Measurements from ENCODE around the gene WDFY2. TPM values are rescaled to one million over a fixed set of nuclear protein-coding genes. Genes with fewer than 3 reads are reported as not detected.

The WDFY2 gene
- total RNA-seq, 1 experiment from 2014 or later = 6.0 TPM

DNA sequence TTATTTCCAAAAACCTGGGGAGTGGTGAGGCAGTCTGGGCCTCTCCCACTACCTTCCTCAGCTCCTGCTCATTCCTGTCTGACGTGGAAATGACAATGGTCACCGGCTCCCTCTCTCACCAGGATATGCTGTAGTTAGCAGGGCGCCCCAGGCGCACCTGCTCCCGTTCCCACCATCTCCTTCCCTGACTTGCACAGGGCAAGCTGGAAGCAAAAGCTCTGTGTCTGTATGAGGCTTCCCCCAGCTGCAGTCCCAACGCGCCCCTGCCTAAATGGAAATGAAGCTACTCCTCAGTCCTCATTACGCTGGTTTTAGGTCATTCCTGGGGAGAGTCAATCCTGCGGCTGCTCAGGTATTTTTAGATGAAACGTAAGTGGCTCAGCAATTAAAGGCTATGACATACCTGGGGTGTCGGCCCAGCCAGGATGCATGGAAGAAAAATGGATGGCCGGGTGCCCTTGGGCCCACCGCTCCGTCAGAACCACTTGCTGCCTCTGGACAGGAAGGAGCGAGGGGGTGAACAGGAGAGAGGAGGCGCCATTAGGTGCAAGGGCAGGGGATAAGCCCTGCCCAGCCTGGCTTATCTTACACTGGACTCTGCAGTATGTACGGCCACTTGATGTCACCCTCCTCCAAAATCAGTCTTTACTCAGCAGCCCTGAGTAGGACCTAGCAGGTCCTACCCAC is 187.3 kb downstream of the WDFY2 start:
- H3K4me3 ChIP-seq = no peak overlapping the region
- no peak for DNase-seq (ENCODE audit: low read depth in 1 of 2, low spot score in 2 of 2)
- H3K27me3 ChIP-seq (replicated peaks) = no peaks in the 10 kb centered on the region
- H3K36me3 ChIP-seq = peaks cover 20% of the 10 kb centered on the region
- no peak overlapping the region for H3K27ac ChIP-seq
- H3K9me3 ChIP-seq (replicated peaks) = no peaks in the 10 kb centered on the region
- no peaks in the 10 kb centered on the region for H3K4me1 ChIP-seq (replicated peaks)

DNA sequence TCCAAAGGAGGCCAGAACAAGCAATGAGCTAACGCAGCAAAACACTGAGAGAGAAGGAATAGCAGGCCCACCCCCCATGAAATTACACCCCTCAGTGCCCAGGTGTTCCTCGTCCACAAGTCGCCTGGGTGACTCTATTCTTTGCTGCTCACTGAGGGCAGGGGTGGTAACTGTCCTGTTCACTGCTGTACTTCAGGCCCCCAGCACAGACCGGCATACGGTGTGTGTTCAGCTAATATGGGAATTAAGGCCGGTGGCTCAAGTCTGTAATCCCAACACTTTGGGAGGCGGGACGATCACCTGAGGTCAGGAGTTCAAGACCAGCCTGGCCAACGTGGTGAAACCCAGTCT is 187.8 kb downstream of the WDFY2 start:
- no peak for DNase-seq (ENCODE audit: low read depth in 1 of 2, low spot score in 2 of 2)
- Histone ChIP-seq H3K4me1 (replicated peaks) (no peaks in the 10 kb centered on the region), H3K9me3 (replicated peaks) (no peaks in the 10 kb centered on the region), H3K36me3 (peaks cover 15% of the 10 kb centered on the region), H3K4me3 (no peak overlapping the region), H3K27ac (no peak overlapping the region), H3K27me3 (replicated peaks) (no peaks in the 10 kb centered on the region)

DNA sequence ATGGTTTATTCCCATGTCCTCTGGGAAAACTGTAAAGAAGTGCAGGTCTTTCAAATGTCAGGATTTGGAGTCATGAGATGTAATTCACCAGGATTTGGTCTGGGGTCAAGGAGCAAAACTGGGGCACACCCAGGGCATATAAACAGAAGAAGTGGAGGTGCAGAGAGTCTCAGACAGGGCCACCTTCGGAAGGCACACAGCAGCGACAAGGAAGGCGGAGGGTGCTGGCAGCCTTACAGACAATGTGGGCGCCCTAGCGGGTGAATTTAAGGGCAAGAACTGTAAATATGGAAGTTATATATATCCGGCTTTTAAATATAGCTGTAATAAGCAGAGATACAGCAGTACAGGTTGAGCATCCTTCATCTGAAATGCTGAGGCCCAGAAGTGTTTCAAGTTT is 188.5 kb downstream of the WDFY2 start:
- Histone ChIP-seq H3K27ac (no peak overlapping the region), H3K36me3 (peaks cover 11% of the 10 kb centered on the region), H3K9me3 (replicated peaks) (no peaks in the 10 kb centered on the region), H3K4me3 (no peak overlapping the region), H3K27me3 (replicated peaks) (no peaks in the 10 kb centered on the region), H3K4me1 (replicated peaks) (no peaks in the 10 kb centered on the region)
- no peak for DNase-seq (ENCODE audit: low read depth in 1 of 2, low spot score in 2 of 2)

DNA sequence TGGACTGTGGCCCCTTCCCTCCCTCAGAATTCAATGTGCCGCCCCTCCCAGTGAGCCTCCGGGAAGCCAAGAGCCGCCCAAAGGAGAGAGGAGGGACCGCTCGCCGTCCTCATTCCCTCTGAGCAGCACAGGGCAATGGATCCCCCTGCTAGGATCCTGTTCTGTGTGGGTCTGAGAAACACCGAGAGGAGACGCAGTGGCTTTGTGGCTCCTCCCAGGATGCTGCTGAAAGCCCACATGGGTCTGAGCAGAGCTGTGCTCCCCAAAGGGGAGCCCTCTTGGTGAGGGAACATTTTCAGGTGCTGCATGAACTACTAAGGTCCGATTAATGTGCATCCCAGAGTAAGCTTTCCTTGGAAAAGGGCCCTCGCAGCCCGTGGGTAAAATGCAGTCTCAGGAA is 189.3 kb downstream of the WDFY2 start:
- H3K36me3 ChIP-seq = peaks cover 5% of the 10 kb centered on the region
- H3K4me3 ChIP-seq = no peak overlapping the region
- H3K9me3 ChIP-seq (replicated peaks) = no peaks in the 10 kb centered on the region
- no peak overlapping the region for H3K27ac ChIP-seq
- DNase-seq (ENCODE audit: low read depth in 1 of 2, low spot score in 2 of 2) = no peak
- H3K27me3 ChIP-seq (replicated peaks) = no peaks in the 10 kb centered on the region
- no peaks in the 10 kb centered on the region for H3K4me1 ChIP-seq (replicated peaks)

DNA sequence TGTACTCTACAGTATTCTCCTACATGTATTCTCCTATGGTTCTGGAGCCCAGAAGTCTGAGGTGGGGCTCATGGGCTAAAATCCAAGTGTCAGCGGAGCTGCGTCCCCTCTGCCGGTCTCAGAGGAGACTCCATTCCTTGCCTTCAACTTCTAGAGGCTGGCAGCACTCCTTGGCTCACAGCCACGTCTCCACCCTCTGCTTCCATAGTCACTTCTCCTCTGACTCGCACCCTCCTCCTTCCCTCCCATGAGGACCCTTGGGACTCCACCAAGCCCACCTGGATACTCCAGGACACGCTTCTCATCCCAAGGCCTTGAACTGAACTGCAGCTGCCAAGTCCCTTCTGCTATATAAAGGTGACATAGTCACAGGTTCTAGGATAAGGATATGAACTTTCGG is 191.9 kb downstream of the WDFY2 start:
- no peak overlapping the region for H3K4me3 ChIP-seq
- H3K4me1 ChIP-seq (replicated peaks) = no peaks in the 10 kb centered on the region
- no peak overlapping the region for H3K27ac ChIP-seq
- no peaks in the 10 kb centered on the region for H3K27me3 ChIP-seq (replicated peaks)
- H3K9me3 ChIP-seq (replicated peaks) = no peaks in the 10 kb centered on the region
- H3K36me3 ChIP-seq = no peaks in the 10 kb centered on the region
- DNase-seq (ENCODE audit: low read depth in 1 of 2, low spot score in 2 of 2) = no peak

DNA sequence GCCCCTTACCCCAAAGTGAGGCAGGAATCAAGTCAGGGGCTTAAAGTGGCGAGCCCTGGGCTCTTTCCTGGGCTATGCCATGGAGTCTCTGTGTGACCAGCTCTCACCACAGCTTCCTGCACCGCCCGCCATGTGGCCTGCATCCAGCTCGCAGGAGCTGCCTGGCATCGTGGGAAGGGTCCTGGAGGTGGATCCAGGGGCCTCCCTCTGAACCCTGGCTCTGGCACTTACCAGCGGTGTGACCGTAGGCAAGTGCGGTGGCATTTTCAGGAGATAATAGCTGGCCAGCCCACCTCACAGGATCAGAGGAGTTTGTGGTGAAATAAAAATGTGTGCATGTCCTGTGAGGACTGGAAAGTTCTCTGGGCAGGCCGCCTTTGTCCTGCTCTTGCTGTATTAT is 193.7 kb downstream of the WDFY2 start:
- Histone ChIP-seq H3K27ac (no peak overlapping the region), H3K27me3 (replicated peaks) (no peaks in the 10 kb centered on the region)
- DNase-seq (ENCODE audit: low read depth in 1 of 2, low spot score in 2 of 2) = no peak

DNA sequence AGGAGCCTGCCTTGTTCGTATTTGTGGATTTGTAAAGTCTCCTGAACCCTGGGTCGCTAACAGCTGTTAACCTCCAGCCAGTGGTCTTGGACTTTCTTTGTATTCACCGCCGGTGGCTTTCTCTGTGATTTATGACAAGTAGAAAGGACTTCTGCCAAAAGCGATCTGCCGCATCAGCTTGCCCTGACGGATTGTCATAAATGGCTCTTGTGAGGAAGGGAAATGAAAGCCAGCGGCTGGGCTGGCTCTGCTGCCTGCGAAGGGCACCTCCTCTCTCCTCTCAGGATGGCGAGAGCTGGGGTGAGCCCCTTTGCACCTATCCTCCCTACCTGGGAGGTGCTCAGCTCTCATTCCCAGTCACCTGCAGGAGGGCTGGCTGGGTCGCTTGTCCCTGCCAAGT is 194.1 kb downstream of the WDFY2 start:
- H3K4me1 ChIP-seq (replicated peaks) = no peaks in the 10 kb centered on the region
- H3K4me3 ChIP-seq = no peak overlapping the region
- no peaks in the 10 kb centered on the region for H3K27me3 ChIP-seq (replicated peaks)
- H3K36me3 ChIP-seq = no peaks in the 10 kb centered on the region
- no peaks in the 10 kb centered on the region for H3K9me3 ChIP-seq (replicated peaks)
- DNase-seq (ENCODE audit: low read depth in 1 of 2, low spot score in 2 of 2) = no peak
- no peak overlapping the region for H3K27ac ChIP-seq

More for the DNA sequence above, 193.7 kb downstream of the WDFY2 start:
- H3K36me3 ChIP-seq = no peaks in the 10 kb centered on the region
- H3K9me3 ChIP-seq (replicated peaks) = no peaks in the 10 kb centered on the region
- H3K4me3 ChIP-seq = no peak overlapping the region
- H3K4me1 ChIP-seq (replicated peaks) = no peaks in the 10 kb centered on the region

DNA sequence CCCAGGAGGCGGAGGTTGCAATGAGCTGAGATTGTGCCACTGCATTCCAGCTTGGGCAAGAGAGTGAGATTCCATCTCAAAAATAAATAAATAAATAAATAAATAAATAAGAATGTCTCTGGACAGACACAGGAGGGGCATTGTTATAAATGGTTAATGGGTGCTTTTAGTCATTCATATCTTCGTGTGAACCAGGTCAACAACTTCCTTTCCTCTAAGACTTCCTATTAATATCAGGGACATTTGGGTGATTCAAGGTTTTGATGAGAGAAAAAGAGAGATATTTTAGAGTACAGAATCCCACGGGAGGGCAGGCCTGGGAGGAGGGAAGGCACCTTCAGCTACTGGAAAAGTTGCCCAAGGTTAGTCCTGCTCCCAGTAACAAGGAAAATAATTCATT is 195.8 kb downstream of the WDFY2 start:
- Histone ChIP-seq H3K36me3 (no peaks in the 10 kb centered on the region), H3K4me1 (replicated peaks) (no peaks in the 10 kb centered on the region), H3K27me3 (replicated peaks) (no peaks in the 10 kb centered on the region), H3K4me3 (no peak overlapping the region), H3K27ac (no peak overlapping the region), H3K9me3 (replicated peaks) (no peaks in the 10 kb centered on the region)
- DNase-seq (ENCODE audit: low read depth in 1 of 2, low spot score in 2 of 2) = no peak

DNA sequence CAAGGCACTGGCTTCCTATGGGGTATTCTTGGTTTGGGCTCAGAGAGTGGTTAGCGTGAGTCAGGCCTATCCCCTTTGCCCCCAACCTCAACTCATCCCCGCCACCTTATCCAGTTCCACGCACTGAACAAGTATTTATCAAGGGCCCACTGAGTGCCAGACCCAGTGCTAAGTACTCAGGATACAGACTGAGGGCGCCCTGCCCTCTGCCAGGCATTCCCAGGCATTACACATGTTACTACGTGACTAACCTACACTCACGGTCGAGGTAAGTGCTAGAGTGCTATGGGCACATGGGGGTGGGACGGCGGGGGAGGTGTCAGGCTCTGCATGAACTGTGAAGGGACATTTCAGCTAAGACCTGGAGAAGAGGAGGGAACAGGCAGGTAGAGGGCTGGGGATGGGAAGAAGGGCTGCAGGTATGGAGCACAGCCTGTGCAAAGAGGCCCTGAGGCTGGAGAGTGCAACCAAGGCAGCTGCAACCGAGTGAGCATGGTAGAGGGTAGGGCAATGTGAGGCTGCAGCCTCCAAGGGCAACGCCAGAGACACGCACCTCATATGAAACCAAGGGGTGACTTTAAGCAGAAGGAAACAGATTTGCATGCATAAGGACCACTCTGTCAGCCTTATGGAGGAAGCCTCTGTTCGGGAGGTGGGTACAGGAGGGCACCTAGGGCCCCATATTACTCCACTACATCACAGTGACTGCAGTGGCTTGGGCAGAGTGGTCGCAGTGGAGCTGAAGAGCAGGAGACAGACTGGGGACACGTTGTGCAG is 197.2 kb downstream of the WDFY2 start:
- H3K27ac ChIP-seq = no peak overlapping the region
- no peak for DNase-seq (ENCODE audit: low read depth in 1 of 2, low spot score in 2 of 2)
- H3K36me3 ChIP-seq = no peaks in the 10 kb centered on the region
- H3K4me1 ChIP-seq (replicated peaks) = no peaks in the 10 kb centered on the region
- no peaks in the 10 kb centered on the region for H3K9me3 ChIP-seq (replicated peaks)
- no peaks in the 10 kb centered on the region for H3K27me3 ChIP-seq (replicated peaks)
- H3K4me3 ChIP-seq = no peak overlapping the region

DNA sequence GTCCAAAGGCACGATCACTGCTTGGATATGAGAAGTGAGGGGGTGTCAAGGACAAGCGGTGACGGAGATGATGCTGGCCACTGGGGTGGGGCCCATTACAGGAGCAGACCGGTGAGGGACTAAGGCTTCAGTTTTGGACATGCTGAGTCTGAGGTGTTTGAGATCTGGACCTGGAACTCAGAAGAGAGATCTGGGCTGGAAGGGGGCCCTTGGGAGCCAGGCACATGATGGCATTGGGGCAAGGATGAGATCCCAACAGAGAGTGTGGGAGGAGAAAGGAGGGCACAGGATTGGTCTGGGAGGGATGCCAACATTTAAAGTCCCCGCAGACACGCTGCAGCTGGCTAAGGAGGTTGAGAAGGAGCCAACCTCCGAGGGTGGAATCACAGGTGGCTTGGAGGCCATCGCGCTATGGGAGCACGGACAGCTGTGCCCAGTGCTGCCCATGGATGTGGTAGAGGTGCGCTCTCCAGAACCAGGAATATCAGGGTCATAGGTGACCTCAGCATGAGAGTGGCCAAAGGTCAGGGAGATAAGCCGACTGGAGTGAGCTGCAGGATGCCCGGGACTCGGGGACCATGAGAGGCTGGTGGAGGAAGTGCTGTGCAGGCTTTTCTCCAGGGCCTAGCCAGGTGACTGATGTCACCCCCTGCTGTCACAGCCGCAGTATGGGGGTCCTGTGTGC is 197.9 kb downstream of the WDFY2 start:
- Histone ChIP-seq H3K9me3 (replicated peaks) (no peaks in the 10 kb centered on the region), H3K4me3 (no peak overlapping the region), H3K4me1 (replicated peaks) (no peaks in the 10 kb centered on the region), H3K27ac (no peak overlapping the region), H3K36me3 (no peaks in the 10 kb centered on the region), H3K27me3 (replicated peaks) (no peaks in the 10 kb centered on the region)
- no peak for DNase-seq (ENCODE audit: low read depth in 1 of 2, low spot score in 2 of 2)

DNA sequence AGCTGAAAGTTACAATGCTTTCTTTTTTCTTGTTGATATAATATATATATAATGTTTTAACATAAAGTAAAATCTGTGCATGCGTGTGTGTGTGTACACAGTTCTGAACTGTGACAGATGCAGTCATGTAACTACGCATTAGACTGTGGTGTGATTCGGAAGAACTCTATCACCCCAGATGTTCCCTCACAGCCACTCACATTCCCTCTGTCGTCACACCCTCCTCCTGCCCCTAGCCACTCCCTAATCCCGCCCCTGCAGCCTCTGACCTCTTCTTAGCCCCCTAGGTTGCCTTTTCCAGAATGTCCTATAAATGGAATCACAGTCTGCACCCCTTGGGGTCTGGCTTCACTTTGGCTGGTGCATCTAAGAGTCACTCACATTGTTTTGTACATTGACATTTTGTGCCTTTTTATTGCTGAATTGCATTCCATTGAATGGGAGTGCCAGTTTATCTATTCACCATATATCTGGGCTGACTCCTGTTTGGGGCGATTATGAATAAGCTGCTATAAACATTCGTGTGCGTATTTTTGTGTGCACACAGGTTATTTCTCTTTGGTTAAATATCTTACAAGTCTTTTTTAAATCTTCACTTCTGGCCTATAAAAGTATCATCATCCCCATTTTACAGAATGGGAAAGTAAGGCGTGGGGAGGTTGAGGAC is 199.3 kb downstream of the WDFY2 start:
- Histone ChIP-seq H3K4me1 (replicated peaks) (no peaks in the 10 kb centered on the region), H3K27ac (no peak overlapping the region), H3K36me3 (no peaks in the 10 kb centered on the region), H3K9me3 (replicated peaks) (no peaks in the 10 kb centered on the region), H3K27me3 (replicated peaks) (no peaks in the 10 kb centered on the region), H3K4me3 (no peak overlapping the region)
- DNase-seq (ENCODE audit: low read depth in 1 of 2, low spot score in 2 of 2) = no peak

DNA sequence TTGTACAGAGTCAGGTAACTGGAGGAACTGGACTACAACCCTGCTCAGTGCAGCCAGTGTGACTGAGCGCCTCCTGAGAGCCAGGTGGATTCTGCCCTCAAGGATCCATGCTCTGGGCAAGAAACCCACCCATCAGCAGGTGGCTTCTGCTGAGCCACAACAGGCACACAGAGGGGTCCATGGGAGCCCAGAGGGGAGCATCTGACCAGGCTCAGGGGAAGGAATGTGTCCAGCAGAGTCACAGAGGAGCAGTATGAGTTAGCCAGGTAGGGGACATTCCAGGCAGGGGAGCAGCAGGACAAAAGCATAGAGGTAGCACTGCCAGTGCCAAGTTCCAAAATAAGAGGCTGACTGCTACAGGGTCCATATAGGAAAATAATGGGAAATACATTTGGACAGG is 199.8 kb downstream of the WDFY2 start:
- Histone ChIP-seq H3K27me3 (replicated peaks) (no peaks in the 10 kb centered on the region), H3K27ac (no peak overlapping the region), H3K4me3 (no peak overlapping the region), H3K36me3 (no peaks in the 10 kb centered on the region), H3K4me1 (replicated peaks) (no peaks in the 10 kb centered on the region), H3K9me3 (replicated peaks) (no peaks in the 10 kb centered on the region)
- DNase-seq (ENCODE audit: low read depth in 1 of 2, low spot score in 2 of 2) = no peak

DNA sequence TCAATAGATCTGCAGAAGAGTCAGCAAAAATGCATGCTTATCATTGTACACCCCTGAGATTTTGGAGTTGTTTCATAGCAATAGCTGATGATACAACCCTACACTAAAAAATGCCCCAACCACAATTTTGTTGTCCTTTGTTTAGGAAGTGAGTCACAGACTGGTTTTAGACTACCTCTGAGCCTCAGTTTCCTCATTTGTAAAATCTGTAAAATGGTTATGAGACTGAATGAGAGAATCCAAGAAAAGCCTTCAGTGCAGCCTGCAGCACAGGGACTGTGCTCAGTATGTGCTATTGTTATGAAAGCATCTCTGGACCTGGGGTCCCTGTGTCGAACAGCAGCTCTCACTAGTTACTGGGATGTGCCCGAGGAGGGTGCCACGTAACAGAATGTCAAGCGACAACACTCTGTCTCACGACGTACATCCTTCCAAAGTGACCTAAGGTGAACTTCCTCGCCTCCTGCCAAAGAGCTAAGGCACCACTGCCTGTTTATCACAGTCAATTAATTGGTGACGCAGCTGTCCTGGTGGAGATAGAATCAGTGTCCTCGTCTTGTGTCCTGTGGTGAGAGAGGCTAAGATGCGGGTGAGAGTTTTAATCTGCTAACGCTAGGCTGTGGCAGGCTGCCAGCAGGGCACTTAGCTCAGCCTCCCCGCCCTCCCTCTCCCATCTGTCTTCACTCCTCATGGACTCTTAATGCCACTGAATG is 201.6 kb downstream of the WDFY2 start:
- Histone ChIP-seq H3K27me3 (replicated peaks) (no peaks in the 10 kb centered on the region), H3K36me3 (no peaks in the 10 kb centered on the region), H3K9me3 (replicated peaks) (no peaks in the 10 kb centered on the region), H3K4me1 (replicated peaks) (no peaks in the 10 kb centered on the region), H3K27ac (no peak overlapping the region), H3K4me3 (no peak overlapping the region)
- no peak for DNase-seq (ENCODE audit: low read depth in 1 of 2, low spot score in 2 of 2)
